H9 (cell line): Measurements from ENCODE around the gene ZCCHC13. TPM values are rescaled to one million over a fixed set of nuclear protein-coding genes. Genes with fewer than 3 reads are reported as not detected.

ENCODE experiments used
- DNase-seq: peaks from one replicate; pipeline ENCODE4 v3.0.0-alpha.2; 2017
- H2AFZ ChIP-seq: one replicate; pipeline ENCODE4 v1.6.1; 2013; ENCODE audit warnings: mild to moderate bottlenecking, low read length, control low read depth, moderate library complexity
- H2AK5ac ChIP-seq: 2 replicates; pipeline ENCODE4 v1.6.1; 2013; ENCODE audit warnings: low read length, control low read depth, mixed read lengths; ENCODE audit not compliant: insufficient read length
- H2BK120ac ChIP-seq: one replicate; pipeline ENCODE4 v1.6.1; 2013; ENCODE audit warnings: low read depth, mild to moderate bottlenecking, low read length, control low read depth, inconsistent platforms; ENCODE audit not compliant: poor library complexity, severe bottlenecking
- H2BK12ac ChIP-seq: 2 replicates; pipeline ENCODE4 v1.6.1; 2013; ENCODE audit warnings: low read length, control low read depth, mixed read lengths, low read depth; ENCODE audit not compliant: insufficient read length
- H2BK15ac ChIP-seq: 2 replicates; pipeline ENCODE4 v1.6.1; 2013; ENCODE audit warnings: low read depth, low read length, control low read depth
- H2BK20ac ChIP-seq: one replicate; pipeline ENCODE4 v1.6.1; 2013; ENCODE audit warnings: low read depth, mild to moderate bottlenecking, low read length, control low read depth, inconsistent platforms; ENCODE audit not compliant: poor library complexity, severe bottlenecking
- H2BK5ac ChIP-seq: 2 replicates; pipeline ENCODE4 v1.6.1; 2013; ENCODE audit warnings: low read length, control low read depth, mixed read lengths; ENCODE audit not compliant: insufficient read length
- H3K14ac ChIP-seq: 2 replicates; pipeline ENCODE4 v1.6.1; 2013; ENCODE audit warnings: low read length, control low read depth; ENCODE audit not compliant: insufficient read depth
- H3K18ac ChIP-seq: 2 replicates; pipeline ENCODE4 v1.6.1; 2013; ENCODE audit warnings: low read depth, mild to moderate bottlenecking, mixed read lengths, low read length, control low read depth; ENCODE audit not compliant: insufficient read length
- H3K23ac ChIP-seq: 2 replicates; pipeline ENCODE4 v1.6.1; 2013; ENCODE audit warnings: low read length, control low read depth, mixed read lengths, low read depth; ENCODE audit not compliant: insufficient read length
- H3K23me2 ChIP-seq: 2 replicates; pipeline ENCODE4 v1.6.1; 2013; ENCODE audit warnings: low read depth, mild to moderate bottlenecking, mixed read lengths, low read length, control low read depth; ENCODE audit not compliant: insufficient read length, poor library complexity, severe bottlenecking
- H3K27ac ChIP-seq: 2 replicates; pipeline ENCODE4 v1.5.1; 2013; ENCODE audit warnings: low read length, control low read depth, mixed read lengths, low read depth; ENCODE audit not compliant: insufficient read length
- H3K27me3 ChIP-seq: 2 replicates; pipeline ENCODE4 v1.6.1; 2013; ENCODE audit warnings: low read length, control low read depth, inconsistent platforms; ENCODE audit not compliant: insufficient read depth
- H3K4ac ChIP-seq: 2 replicates; pipeline ENCODE4 v1.6.1; 2013; ENCODE audit warnings: low read depth, mild to moderate bottlenecking, control low read depth, inconsistent platforms, low read length, moderate library complexity
- H3K4me1 ChIP-seq: 2 replicates; pipeline ENCODE4 v1.6.1; 2013; ENCODE audit warnings: low read length, control low read depth, inconsistent platforms; ENCODE audit not compliant: insufficient read depth
- H3K4me2 ChIP-seq: 2 replicates; pipeline ENCODE4 v1.6.1; 2013; ENCODE audit warnings: low read length, control low read depth, mixed read lengths; ENCODE audit not compliant: insufficient read length, insufficient read depth
- H3K56ac ChIP-seq: 2 replicates; pipeline ENCODE4 v1.6.1; 2013; ENCODE audit warnings: low read depth, mild to moderate bottlenecking, mixed read lengths, low read length, control low read depth; ENCODE audit not compliant: insufficient read length
- H3K79me1 ChIP-seq: 2 replicates; pipeline ENCODE4 v1.6.1; 2013; ENCODE audit warnings: low read depth, mild to moderate bottlenecking, moderate library complexity, low read length, control low read depth, inconsistent platforms; ENCODE audit not compliant: insufficient read depth, poor library complexity, severe bottlenecking
- H3K79me2 ChIP-seq: 2 replicates; pipeline ENCODE4 v1.6.1; 2013; ENCODE audit warnings: low read length, control low read depth, inconsistent platforms; ENCODE audit not compliant: insufficient read depth
- H3K9ac ChIP-seq: 2 replicates; pipeline ENCODE4 v1.6.1; 2013; ENCODE audit warnings: low read length, control low read depth, mixed read lengths; ENCODE audit not compliant: insufficient read length; ENCODE audit errors: extremely low read depth
- H3K9me3 ChIP-seq: one replicate; pipeline ENCODE4 v1.6.1; 2013; ENCODE audit warnings: low read depth, low read length, inconsistent platforms; ENCODE audit not compliant: control insufficient read depth
- H3T11ph ChIP-seq: one replicate; pipeline ENCODE4 v1.6.1; 2013; ENCODE audit warnings: mild to moderate bottlenecking, low read length, control low read depth, inconsistent platforms
- H4K20me1 ChIP-seq: one replicate; pipeline ENCODE4 v1.6.1; 2013; ENCODE audit not compliant: control insufficient read depth, insufficient read length, insufficient read depth
- H4K5ac ChIP-seq: 2 replicates; pipeline ENCODE4 v1.6.1; 2013; ENCODE audit warnings: low read depth, mild to moderate bottlenecking, mixed read lengths, low read length, control low read depth; ENCODE audit not compliant: insufficient read length
- H4K8ac ChIP-seq: replicated peaks from 2 replicates; pipeline ENCODE4 v1.6.1; 2013; ENCODE audit warnings: low read length, control low read depth, mixed read lengths, low read depth; ENCODE audit not compliant: insufficient read length
- H4K91ac ChIP-seq: 2 replicates; pipeline ENCODE4 v1.6.1; 2013; ENCODE audit warnings: low read depth, mild to moderate bottlenecking, moderate library complexity, mixed read lengths, low read length, control low read depth; ENCODE audit not compliant: insufficient read length
- H3K27ac Mint-ChIP-seq, 3 experiments: 2 replicates in 2 of 3; 3 replicates in 1 of 3; pipeline ENCODE4 v1.8.0; 2020 to 2021; ENCODE audit warnings: mixed read lengths in 3 of 3, mild to moderate bottlenecking in 1 of 3, moderate library complexity in 1 of 3
- H3K27me3 Mint-ChIP-seq: 2 replicates; pipeline ENCODE4 v1.8.0; 2021; ENCODE audit warnings: low read depth, mild to moderate bottlenecking, moderate library complexity, mixed read lengths
- H3K36me3 Mint-ChIP-seq, 3 experiments: 2 replicates in 2 of 3; 3 replicates in 1 of 3; pipeline ENCODE4 v1.8.0; 2020 to 2021; ENCODE audit warnings: low read depth in 3 of 3, mixed read lengths in 3 of 3; ENCODE audit not compliant: insufficient read depth in 1 of 3
- H3K4me1 Mint-ChIP-seq, 2 experiments: 2 replicates each; pipeline ENCODE4 v1.8.0; 2020; ENCODE audit warnings: mixed read lengths in 2 of 2
- H3K4me3 Mint-ChIP-seq, 2 experiments: 2 replicates in 1 of 2; 3 replicates in 1 of 2; pipeline ENCODE4 v1.8.0; 2020 to 2021; ENCODE audit warnings: mild to moderate bottlenecking in 2 of 2, mixed read lengths in 2 of 2, moderate library complexity in 1 of 2
- H3K9me3 Mint-ChIP-seq, 2 experiments: 2 replicates in 1 of 2; 3 replicates in 1 of 2; pipeline ENCODE4 v1.8.0; 2020; ENCODE audit warnings: mild to moderate bottlenecking in 2 of 2, mixed read lengths in 2 of 2, moderate library complexity in 1 of 2
- CTCF ChIP-seq: fragments of 200-600 bp; sonication (generic); conservative IDR thresholded peaks from 3 replicates; pipeline ENCODE4 v1.8.0; 2021; ENCODE audit warnings: antibody characterized with exemption, mild to moderate bottlenecking
- WGBS: extraction: QIAGEN DNeasy Blood & Tissue Kit; methylation state at CpG from one replicate; pipeline ENCODE4 v1.1.7; 2013; ENCODE audit warnings: missing lambda C conversion rate, low lambda C conversion rate, mixed read lengths; ENCODE audit not compliant: insufficient read length; ENCODE audit errors: extremely low coverage; 5-methylcytosine and 5-hydroxymethylcytosine counted together
- total RNA-seq: library from RNA; stranded (reverse); gene quantifications from 2 replicates; pipeline ENCODE4 v1.2.1, GENCODE V29; 2021

Gene ZCCHC13
- total RNA-seq, 1 experiment from 2014 or later: not detected

DNA sequence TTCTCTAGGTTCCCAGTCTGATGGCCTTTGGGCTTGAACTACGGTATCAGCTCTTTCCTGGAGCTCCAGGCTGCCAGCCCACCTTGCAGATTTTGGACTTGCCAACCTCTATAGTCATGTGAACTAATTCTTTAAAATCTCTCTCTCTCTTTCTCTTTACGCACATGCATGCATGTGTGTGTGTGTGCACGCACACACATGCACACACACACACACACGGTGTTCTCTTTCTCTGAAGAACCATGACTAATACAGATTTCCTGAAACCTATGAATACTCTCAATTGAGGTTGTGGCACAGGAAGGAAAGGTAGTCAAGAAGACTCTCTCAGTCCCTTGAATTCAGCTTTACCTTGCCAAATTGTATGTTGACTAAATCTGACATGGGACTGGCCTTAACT is 6.2 kb upstream of the ZCCHC13 start:
- Histone ChIP-seq H4K91ac (no peak overlapping the region), H3K23ac (no peak overlapping the region), H2BK12ac (no peak overlapping the region), H3K18ac (no peak overlapping the region), H3K27me3 (no peaks in the 10 kb centered on the region), H3K23me2 (peaks cover 2% of the 10 kb centered on the region), H3K4ac (no peak overlapping the region), H2BK20ac (no peak overlapping the region), H3K4me1 (no peaks in the 10 kb centered on the region), H3K4me2 (no peak overlapping the region), H3K56ac (no peak overlapping the region), H3K79me1 (no peaks in the 10 kb centered on the region), H3K14ac (no peak overlapping the region), H3T11ph (no peak overlapping the region), H4K5ac (no peak overlapping the region), H3K27ac (no peak overlapping the region), H2AK5ac (no peak overlapping the region), H2BK120ac (no peak overlapping the region), H2AFZ (no peak overlapping the region), H3K9me3 (no peaks in the 10 kb centered on the region), H2BK5ac (no peak overlapping the region), H4K8ac (no peak overlapping the region), H3K79me2 (no peaks in the 10 kb centered on the region), H3K9ac (no peak overlapping the region), H2BK15ac (no peak overlapping the region), H4K20me1 (no peaks in the 10 kb centered on the region)
- Mint-ChIP-seq H3K27ac (no peak overlapping the region), H3K9me3 (peaks cover 7 to 11% of the 10 kb centered on the region in 2 experiments), H3K36me3 (peaks cover 0 to 8% (median 5%) of the 10 kb centered on the region in 3 experiments; a peak in 2 of 7 replicates), H3K4me1 (peaks cover 15% of the 10 kb centered on the region in 2 experiments), H3K4me3 (no peak overlapping the region), H3K27me3 (no peaks in the 10 kb centered on the region)
- DNase-seq: no peak
- TF ChIP-seq CTCF: no peak
- WGBS: no CpG with 5 or more reads among the region's 4 CpGs
